Activated T-helper 17 cell treated with anti-CD3 and anti-CD28 coated beads, Interleukin-2, amount 50 U/mL, for 72 hours (primary cell): ENCODE measurements around the gene TTLL10. TPM values are rescaled to one million over a fixed set of nuclear protein-coding genes. Genes with fewer than 3 reads are reported as not detected.
A peak's percentile ranks its signal among the peaks of the same experiment; 100 is the strongest.
"Not testable (repeated sequence)": the region's sequence is repeated elsewhere in the genome, so short reads cannot be mapped to it uniquely, and the experiment has no call there.

Experiments
- ATAC-seq: fragments of 150-1000 bp; cut with Tn5 transposase; replicated peaks from 2 replicates; pipeline ENCODE4 v1.10.0; 2021; ENCODE audit warnings: mild to moderate bottlenecking, moderate library complexity
- H3K27ac Mint-ChIP-seq: one replicate; pipeline ENCODE4 v1.8.0; 2022; ENCODE audit warnings: mixed read lengths
- H3K27me3 Mint-ChIP-seq: one replicate; pipeline ENCODE4 v1.8.0; 2022; ENCODE audit warnings: mixed read lengths
- H3K36me3 Mint-ChIP-seq: one replicate; pipeline ENCODE4 v1.8.0; 2022; ENCODE audit warnings: low read depth, mild to moderate bottlenecking, mixed read lengths
- H3K4me1 Mint-ChIP-seq: one replicate; pipeline ENCODE4 v1.8.0; 2022; ENCODE audit warnings: mixed read lengths
- H3K4me3 Mint-ChIP-seq: one replicate; pipeline ENCODE4 v1.8.0; 2022; ENCODE audit warnings: mild to moderate bottlenecking, mixed read lengths
- H3K9me3 Mint-ChIP-seq: one replicate; pipeline ENCODE4 v1.8.0; 2022; ENCODE audit warnings: mixed read lengths
- total RNA-seq, 2 donors: library from RNA; stranded (reverse); gene quantifications; one replicate each; pipeline ENCODE4 v1.2.3, GENCODE V29; 2022

Gene TTLL10
- total RNA-seq, 2 donors from 2014 or later: 0.11 TPM; not detected in 1

- H3K4me3 Mint-ChIP-seq: no peak overlapping the region
- H3K27ac Mint-ChIP-seq: no peak overlapping the region
- H3K4me1 Mint-ChIP-seq: no peaks in the 10 kb centered on the region
- H3K36me3 Mint-ChIP-seq: no peaks in the 10 kb centered on the region
- ATAC-seq: no peak
- no peaks in the 10 kb centered on the region for H3K9me3 Mint-ChIP-seq
- no peaks in the 10 kb centered on the region for H3K27me3 Mint-ChIP-seq
Measured at GRCh38 chr1:1146026-1146425, 27.7 kb upstream of the TTLL10 start.

GRCh38 chr1:1146596-1146995 is 27.1 kb upstream of the TTLL10 start:
- H3K36me3 Mint-ChIP-seq: no peaks in the 10 kb centered on the region
- no peak overlapping the region for H3K27ac Mint-ChIP-seq
- H3K27me3 Mint-ChIP-seq: no peaks in the 10 kb centered on the region
- no peaks in the 10 kb centered on the region for H3K4me1 Mint-ChIP-seq
- no peaks in the 10 kb centered on the region for H3K9me3 Mint-ChIP-seq
- ATAC-seq: no peak
- no peak overlapping the region for H3K4me3 Mint-ChIP-seq

DNA sequence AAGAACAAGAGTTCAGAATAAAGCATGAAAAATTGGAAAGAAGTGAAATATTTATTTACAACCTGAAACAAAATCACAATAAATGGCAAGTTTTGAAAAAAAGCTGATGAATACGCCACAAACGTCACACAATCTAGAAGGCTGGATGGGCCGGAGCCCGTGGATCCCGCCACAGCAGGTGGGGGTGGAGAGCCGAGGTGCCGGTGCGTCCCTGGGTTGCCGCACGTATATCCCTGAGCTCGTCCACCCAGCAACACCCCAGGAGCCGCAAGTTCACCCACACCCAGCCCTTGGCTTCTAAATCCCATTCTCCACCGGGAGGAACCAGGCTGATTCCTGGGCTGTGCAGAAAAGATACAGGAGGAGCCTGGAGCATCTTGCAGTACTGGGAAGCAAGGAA is 25.6 kb upstream of the TTLL10 start:
- Mint-ChIP-seq H3K9me3 (peaks cover 9% of the 10 kb centered on the region), H3K27ac (peak overlapping the region; percentile 38), H3K36me3 (no peaks in the 10 kb centered on the region), H3K27me3 (no peaks in the 10 kb centered on the region), H3K4me3 (no peak overlapping the region), H3K4me1 (peaks cover 9% of the 10 kb centered on the region)
- no peak for ATAC-seq

GRCh38 chr1:1148569-1148968 is 25.1 kb upstream of the TTLL10 start:
- Mint-ChIP-seq H3K9me3 (peaks cover 13% of the 10 kb centered on the region), H3K4me1 (peaks cover 13% of the 10 kb centered on the region), H3K27me3 (no peaks in the 10 kb centered on the region), H3K27ac (peak overlapping the region; percentile 38), H3K4me3 (no peak overlapping the region), H3K36me3 (no peaks in the 10 kb centered on the region)
- no peak for ATAC-seq

GRCh38 chr1:1149416-1149815 is 24.3 kb upstream of the TTLL10 start:
- Mint-ChIP-seq H3K9me3 (peaks cover 18% of the 10 kb centered on the region), H3K36me3 (no peaks in the 10 kb centered on the region), H3K27me3 (no peaks in the 10 kb centered on the region), H3K27ac (no peak overlapping the region), H3K4me3 (no peak overlapping the region), H3K4me1 (peaks cover 18% of the 10 kb centered on the region)
- ATAC-seq: no peak

GRCh38 chr1:1150100-1150499 is 23.6 kb upstream of the TTLL10 start:
- no peak overlapping the region for H3K27ac Mint-ChIP-seq
- peaks cover 18% of the 10 kb centered on the region for H3K9me3 Mint-ChIP-seq
- no peaks in the 10 kb centered on the region for H3K36me3 Mint-ChIP-seq
- H3K4me3 Mint-ChIP-seq: no peak overlapping the region
- H3K27me3 Mint-ChIP-seq: no peaks in the 10 kb centered on the region
- no peak for ATAC-seq
- peaks cover 18% of the 10 kb centered on the region for H3K4me1 Mint-ChIP-seq

DNA sequence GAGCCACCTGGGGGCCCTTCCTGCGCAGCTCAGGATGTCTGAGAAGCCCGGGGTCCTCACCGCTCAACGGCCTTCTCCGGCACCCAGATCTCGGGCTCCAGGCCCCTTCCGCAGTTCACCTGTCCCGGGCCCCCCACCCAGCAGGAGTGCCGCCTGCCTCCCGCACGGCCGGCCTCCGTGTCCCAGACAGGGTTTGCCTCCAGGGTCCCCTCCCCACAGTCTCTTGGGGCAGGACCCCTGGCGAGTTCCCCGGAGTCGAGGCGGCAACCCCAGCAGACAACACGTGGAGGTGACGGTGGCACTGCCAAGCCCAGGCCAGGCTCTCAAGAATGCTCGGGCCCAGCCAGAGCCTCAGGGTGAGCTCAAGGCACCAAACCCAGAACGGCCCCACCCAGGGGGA is 22.4 kb upstream of the TTLL10 start:
- Mint-ChIP-seq H3K27me3 (no peaks in the 10 kb centered on the region), H3K4me1 (peaks cover 18% of the 10 kb centered on the region), H3K4me3 (no peak overlapping the region), H3K36me3 (no peaks in the 10 kb centered on the region), H3K27ac (no peak overlapping the region), H3K9me3 (peaks cover 22% of the 10 kb centered on the region)
- no peak for ATAC-seq

GRCh38 chr1:1152431-1152830 is 21.2 kb upstream of the TTLL10 start:
- ATAC-seq, H3K4me3 Mint-ChIP-seq, H3K27me3 Mint-ChIP-seq, H3K36me3 Mint-ChIP-seq: not testable (repeated sequence)
- Mint-ChIP-seq H3K4me1 (peaks cover 18% of the 10 kb centered on the region), H3K27ac (peak overlapping the region; percentile 66), H3K9me3 (peaks cover 22% of the 10 kb centered on the region)

GRCh38 chr1:1153215-1153614 is 20.5 kb upstream of the TTLL10 start:
- peaks cover 18% of the 10 kb centered on the region for H3K4me1 Mint-ChIP-seq
- H3K9me3 Mint-ChIP-seq: peaks cover 22% of the 10 kb centered on the region
- H3K4me3 Mint-ChIP-seq, H3K27me3 Mint-ChIP-seq, ATAC-seq, H3K36me3 Mint-ChIP-seq: not testable (repeated sequence)
- H3K27ac Mint-ChIP-seq: peak overlapping the region; percentile 66

DNA sequence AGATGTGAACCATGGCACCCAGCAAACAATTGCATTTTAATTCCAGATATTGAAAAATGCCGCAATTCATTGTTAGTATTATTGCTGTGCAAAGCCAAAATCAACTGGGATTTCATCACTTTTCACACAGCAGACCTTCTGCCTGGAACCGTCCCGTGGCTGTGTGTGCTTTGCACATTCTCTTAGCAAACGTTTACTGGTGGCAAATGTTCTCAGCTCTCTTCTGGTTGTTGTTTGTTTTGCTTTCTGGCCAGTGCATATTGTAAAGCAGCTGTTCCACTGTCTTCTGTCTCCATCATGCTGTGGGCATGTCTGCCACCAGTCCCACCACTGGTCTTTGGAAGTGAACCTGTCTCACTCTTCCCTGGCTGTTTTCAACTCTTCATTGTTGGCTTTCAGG is 19.8 kb upstream of the TTLL10 start:
- Mint-ChIP-seq H3K27me3 (no peaks in the 10 kb centered on the region), H3K9me3 (peaks cover 22% of the 10 kb centered on the region), H3K4me3 (no peak overlapping the region), H3K36me3 (no peaks in the 10 kb centered on the region), H3K4me1 (peaks cover 18% of the 10 kb centered on the region), H3K27ac (peak overlapping the region; percentile 66)
- no peak for ATAC-seq

- Mint-ChIP-seq H3K27ac (no peak overlapping the region), H3K4me1 (peaks cover 18% of the 10 kb centered on the region), H3K27me3 (no peaks in the 10 kb centered on the region), H3K36me3 (no peaks in the 10 kb centered on the region), H3K4me3 (no peak overlapping the region), H3K9me3 (peaks cover 22% of the 10 kb centered on the region)
- no peak for ATAC-seq
Measured at GRCh38 chr1:1155258-1155657, 18.4 kb upstream of the TTLL10 start.

GRCh38 chr1:1156140-1157032 is 17.3 kb upstream of the TTLL10 start:
- Mint-ChIP-seq H3K4me1 (peaks cover 18% of the 10 kb centered on the region), H3K4me3 (peak overlapping the region; percentile 54), H3K27ac (no peak overlapping the region), H3K36me3 (no peaks in the 10 kb centered on the region), H3K9me3 (peaks cover 22% of the 10 kb centered on the region), H3K27me3 (no peaks in the 10 kb centered on the region)
- no peak for ATAC-seq

GRCh38 chr1:1157033-1157365 is 16.7 kb upstream of the TTLL10 start:
- no peak for ATAC-seq
- Mint-ChIP-seq H3K4me3 (peak overlapping the region; percentile 54), H3K27me3 (no peaks in the 10 kb centered on the region), H3K9me3 (peaks cover 22% of the 10 kb centered on the region), H3K36me3 (no peaks in the 10 kb centered on the region), H3K4me1 (peaks cover 18% of the 10 kb centered on the region), H3K27ac (no peak overlapping the region)

DNA sequence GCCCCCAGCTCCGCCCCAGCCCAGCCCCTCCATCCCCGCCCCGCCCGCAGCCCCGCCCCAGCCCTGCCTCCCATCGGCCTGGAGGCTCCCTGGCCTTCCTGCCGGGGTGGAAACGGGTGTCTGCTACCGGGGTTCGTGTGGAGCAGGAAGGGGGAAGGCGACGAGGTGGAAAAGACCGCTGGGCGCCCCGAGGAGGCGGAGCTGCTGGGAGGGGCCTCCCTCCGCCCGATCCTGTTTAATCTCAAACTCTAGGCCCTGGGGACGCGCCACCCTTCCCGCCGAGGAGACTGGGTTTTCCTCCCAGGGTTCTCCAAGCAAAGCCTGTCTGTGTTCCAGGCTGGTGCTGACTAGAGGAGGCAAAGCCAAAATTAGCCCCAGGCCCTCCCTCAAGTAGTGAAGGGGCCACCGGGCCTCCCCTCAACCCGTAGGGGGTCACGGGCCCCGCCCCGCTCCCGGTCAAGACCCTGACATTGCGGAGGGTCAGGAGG is 16.2 kb upstream of the TTLL10 start:
- no peaks in the 10 kb centered on the region for H3K36me3 Mint-ChIP-seq
- peaks cover 19% of the 10 kb centered on the region for H3K9me3 Mint-ChIP-seq

GRCh38 chr1:1157914-1158710 is 15.6 kb upstream of the TTLL10 start:
- no peaks in the 10 kb centered on the region for H3K27me3 Mint-ChIP-seq
- no peak overlapping the region for H3K27ac Mint-ChIP-seq
- H3K4me3 Mint-ChIP-seq: peak overlapping the region; percentile 54
- no peaks in the 10 kb centered on the region for H3K36me3 Mint-ChIP-seq
- peak; percentile 75 for ATAC-seq
- peaks cover 8% of the 10 kb centered on the region for H3K4me1 Mint-ChIP-seq
- peaks cover 13% of the 10 kb centered on the region for H3K9me3 Mint-ChIP-seq

More for the DNA sequence above, 16.2 kb upstream of the TTLL10 start:
- ATAC-seq: peak; percentile 90
- H3K4me1 Mint-ChIP-seq: peaks cover 15% of the 10 kb centered on the region
- H3K27me3 Mint-ChIP-seq: no peaks in the 10 kb centered on the region
- no peak overlapping the region for H3K27ac Mint-ChIP-seq
- H3K4me3 Mint-ChIP-seq: peak overlapping the region; percentile 54
